ENCODE data around the gene HBQ1.
A peak's percentile ranks its signal among the peaks of the same experiment; 100 is the strongest.
"Not testable (repeated sequence)": the region's sequence is repeated elsewhere in the genome, so short reads cannot be mapped to it uniquely, and the experiment has no call there.

The HBQ1 gene

DNA sequence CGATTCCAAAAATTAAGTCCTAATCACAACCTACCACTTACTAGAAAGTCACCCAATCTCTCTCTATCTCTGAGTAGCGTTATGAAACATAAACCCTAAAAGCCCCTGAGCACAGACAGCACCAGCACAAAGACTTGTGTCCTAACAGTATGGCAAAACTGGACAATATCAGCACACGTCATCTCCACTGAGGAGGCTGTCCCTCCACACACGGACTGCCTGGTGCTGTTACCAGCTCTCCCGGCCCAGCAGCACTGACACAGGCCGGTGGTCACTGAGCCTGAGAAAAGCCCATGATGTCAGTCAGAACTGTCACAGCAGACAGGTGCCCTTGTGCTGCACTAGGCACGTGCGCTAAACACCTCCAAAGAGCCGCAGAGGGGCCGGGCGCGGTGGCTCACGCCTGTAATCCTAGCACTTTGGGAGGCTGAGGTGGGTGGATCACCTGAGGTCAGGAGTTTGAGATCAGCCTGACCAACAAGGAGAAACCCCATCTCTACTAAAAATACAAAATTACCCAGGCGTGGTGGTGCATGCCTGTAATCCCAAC is 31.4 kb downstream of the HBQ1 start:
- DNase-seq, result not testable (repeated sequence)

DNA sequence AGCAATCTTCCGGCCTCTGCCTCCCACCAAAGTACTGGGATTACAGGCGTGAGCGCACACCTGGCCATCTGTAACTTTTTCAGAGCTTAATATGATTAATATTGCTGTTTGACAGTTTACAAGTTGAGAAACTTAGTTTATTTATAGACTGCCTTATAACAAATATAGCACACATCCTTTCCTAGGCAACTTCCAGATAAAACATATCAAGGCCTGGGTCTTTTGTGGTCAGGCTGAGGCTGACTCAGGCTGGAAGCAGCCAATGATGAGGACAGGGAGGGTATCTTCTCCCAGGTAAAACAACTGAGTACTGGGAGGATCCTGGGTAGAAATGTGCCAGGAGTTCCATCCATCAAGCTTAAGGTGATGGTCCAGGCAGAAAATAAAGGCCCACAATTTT is 32.7 kb downstream of the HBQ1 start:
- no peak for DNase-seq

DNA sequence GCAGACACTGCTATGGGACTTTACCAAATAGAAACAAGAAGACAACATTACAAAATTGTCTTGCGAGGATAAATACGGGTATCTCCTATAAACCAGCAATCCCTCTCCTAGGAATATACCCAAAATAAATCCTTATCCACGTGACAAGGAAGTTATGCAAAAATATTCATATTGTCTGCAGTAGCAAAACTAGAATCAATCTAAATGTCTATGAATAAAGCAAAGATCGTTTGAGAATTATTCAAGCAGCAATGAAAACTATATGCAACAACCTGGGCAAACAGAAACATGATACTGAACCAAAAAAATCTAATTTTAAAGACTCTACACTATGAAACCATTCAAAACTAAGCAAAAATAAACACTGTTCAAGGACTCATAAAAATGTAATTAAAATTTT is 39.8 kb downstream of the HBQ1 start:
- DNase-seq, result no peak

DNA sequence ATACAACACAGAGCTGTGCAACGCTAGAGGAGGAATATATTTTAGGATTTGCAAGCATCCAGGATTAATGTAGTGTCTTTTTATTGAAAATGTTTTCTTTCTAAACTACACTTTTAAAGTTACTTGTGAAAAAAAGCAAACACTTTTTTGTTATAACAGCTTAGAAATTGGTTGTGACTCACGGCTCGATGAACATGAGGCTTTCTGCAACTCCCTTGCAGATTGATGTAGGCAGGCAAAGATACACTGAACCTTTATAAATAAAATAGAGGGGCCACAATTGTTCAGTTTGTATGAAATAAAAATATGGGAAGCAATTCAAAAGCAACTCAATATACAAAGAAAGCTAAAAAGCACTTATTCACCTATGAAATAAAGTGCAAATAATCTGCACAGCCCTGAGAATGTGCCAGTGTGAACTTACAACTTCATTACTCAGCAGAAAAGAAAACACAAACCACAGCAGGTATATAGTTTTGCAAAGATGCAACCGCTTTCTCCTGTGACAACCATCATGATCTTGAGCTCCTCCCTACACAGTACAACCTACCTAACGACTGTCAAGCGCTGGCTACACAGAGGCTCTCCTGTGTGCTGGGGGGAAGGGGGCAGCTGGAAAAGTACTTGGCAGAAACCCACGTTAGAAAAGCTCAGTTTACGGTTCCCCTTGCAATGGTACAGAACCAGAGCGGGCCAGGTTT is 48.0 kb downstream of the HBQ1 start:
- no peak for DNase-seq

DNA sequence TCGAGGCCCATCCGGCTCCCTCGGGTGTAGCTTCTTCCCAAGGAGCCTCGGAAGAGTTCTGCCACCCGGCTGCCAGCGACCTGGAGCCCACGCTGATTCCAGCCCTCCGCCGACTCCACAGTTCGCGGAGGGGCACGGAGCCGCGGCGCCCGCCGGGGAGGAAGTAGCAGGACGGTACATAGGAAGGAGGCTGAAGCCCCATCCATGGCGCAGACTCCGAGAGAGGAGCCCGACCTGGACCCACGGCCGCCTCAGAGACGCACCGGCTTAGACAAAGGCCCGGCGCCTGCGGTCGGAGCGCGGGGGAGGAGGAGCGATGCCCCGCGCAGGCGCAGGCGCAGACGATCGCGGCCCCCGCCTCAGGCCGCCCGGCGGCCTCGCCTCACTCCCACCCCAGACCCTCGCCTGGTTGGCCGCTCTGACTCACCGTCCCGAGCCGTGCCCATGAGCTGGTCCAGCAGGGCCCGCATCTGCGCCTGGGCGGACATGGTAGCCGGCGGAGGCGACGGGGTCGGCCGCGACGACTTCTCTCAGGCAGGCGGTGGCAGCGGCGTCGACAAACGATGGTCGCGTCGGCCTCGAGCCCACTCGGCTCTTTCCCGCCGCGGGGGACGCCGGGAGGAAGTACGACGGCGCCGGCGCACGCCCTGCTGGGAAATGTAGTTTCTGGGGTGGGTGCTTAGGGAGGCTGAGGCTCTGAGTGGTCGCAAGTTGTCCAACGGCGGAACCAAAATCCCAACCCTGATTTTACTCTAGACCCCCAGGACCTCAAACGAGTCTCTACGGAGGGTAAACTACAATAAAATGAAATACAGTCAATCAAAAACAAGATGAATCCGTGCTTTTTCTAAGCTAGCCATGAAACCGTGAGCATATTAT is 48.8 kb downstream of the HBQ1 start, which contains the start of gene LUC7L:
Gene LUC7L (minus strand): TSS at position 598 of the 879 bp plus-strand sequence. CDS start 110 bp downstream, at position 488.
- DNase-seq, result peak; percentile 81

DNA sequence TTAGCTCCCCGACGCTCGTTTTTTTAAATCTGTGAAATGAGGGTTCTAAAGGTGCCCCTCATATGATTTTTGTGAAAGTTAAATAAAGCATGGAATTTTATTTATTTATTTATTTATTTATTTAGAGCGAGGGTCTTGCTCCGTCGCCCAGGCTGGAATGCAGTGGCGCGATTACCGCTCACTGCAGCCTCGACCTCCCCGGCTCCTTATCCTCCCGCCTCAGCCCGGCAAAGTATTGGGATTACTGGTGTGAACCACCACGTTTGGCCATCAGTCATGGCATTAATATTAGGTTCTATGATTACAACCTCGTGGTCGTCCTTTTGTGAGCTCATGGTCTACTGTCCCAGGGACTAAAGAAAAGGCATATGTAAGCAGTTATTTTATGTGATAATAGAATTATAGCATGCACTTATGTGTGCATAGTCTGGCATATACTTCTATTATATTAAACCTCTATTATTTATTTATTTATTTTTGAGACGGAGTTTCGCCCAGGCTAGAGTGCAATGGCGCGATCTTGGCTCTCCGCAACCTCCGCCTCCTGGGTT is 49.5 kb downstream of the HBQ1 start:
- DNase-seq, result no peak

DNA sequence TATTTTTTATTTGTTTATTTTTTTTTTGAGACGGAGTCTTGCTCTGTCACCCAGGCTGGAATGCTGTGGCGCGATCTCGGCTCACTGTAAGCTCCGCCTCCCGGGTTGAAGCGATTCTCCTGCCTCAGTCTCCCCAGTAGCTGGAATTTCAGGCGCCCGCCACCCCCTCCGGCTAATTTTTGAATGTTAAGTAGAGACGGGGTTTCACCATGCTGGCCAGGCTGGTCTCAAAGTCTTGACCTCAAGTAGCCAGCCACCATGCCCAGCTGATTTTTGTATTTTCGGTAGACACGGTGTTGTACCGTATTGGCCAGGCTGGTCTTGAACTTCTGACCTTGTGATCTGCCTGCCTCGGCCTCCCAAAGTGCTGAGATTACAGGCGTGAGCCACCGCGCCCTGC is 50.1 kb downstream of the HBQ1 start:
- DNase-seq, result not testable (repeated sequence)
